Gastrocnemius medialis (tissue), 4 donors: ENCODE results near the gene PRKCE.

Experiments
- POLR2A ChIP-seq, 2 donors: fragments of 450-650 bp; IDR thresholded peaks; one replicate each; pipeline ENCODE4 v1.6.1; 2017; ENCODE audit warnings: antibody characterized with exemption in 2 of 2, mild to moderate bottlenecking in 2 of 2, moderate library complexity in 2 of 2
- TF ChIP-seq, protein P1 (sequence below), 5 experiments: fragments of 450-650 bp in 3 of 5; fragments of 200-600 bp in 2 of 5; sonication (generic) in 2 of 5; IDR thresholded peaks in 4 of 5; conservative IDR thresholded peaks in 1 of 5; 1 replicate in 4 of 5; 2 replicates in 1 of 5; pipeline ENCODE4 v1.5.1; 2016 to 2019; ENCODE audit warnings: antibody characterized with exemption in 5 of 5, mild to moderate bottlenecking in 3 of 5, moderate library complexity in 3 of 5

DNA sequence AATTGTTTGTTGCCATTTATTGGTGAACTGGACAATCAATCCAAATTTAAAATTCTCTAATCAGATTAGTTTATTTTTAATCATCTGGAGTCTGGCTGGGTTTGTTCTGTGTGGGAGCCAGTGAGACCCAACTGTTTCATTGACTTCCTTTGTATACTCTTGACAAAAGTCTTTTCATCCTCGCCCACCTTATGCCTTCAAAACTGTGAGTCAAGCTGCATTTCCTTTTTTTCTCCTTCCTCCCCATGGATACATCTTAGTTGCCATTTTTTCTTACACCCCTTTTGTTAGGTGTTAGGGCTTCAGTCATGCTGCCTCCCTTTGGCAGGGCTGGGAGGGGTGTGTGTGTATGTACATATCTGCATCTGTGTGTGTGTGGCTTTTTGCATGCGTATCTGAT lies 117.6 kb downstream of the PRKCE start:
- TF ChIP-seq POLR2A (IDR thresholded peaks at IDR 0.05) = no peak
- TF ChIP-seq, protein P1, sequence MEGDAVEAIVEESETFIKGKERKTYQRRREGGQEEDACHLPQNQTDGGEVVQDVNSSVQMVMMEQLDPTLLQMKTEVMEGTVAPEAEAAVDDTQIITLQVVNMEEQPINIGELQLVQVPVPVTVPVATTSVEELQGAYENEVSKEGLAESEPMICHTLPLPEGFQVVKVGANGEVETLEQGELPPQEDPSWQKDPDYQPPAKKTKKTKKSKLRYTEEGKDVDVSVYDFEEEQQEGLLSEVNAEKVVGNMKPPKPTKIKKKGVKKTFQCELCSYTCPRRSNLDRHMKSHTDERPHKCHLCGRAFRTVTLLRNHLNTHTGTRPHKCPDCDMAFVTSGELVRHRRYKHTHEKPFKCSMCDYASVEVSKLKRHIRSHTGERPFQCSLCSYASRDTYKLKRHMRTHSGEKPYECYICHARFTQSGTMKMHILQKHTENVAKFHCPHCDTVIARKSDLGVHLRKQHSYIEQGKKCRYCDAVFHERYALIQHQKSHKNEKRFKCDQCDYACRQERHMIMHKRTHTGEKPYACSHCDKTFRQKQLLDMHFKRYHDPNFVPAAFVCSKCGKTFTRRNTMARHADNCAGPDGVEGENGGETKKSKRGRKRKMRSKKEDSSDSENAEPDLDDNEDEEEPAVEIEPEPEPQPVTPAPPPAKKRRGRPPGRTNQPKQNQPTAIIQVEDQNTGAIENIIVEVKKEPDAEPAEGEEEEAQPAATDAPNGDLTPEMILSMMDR (IDR thresholded peaks at IDR 0.05 in 4 of 5, conservative IDR thresholded peaks at IDR 0.05 in 1 of 5) = no peak
